HepG2 (cell line): ENCODE data around the gene PRCP. TPM values are rescaled to one million over a fixed set of nuclear protein-coding genes. Genes with fewer than 3 reads are reported as not detected.

ENCODE experiments used
- ATAC-seq: fragments of 200-7000 bp; cut with Tn5 transposase; 3 replicates; pipeline ENCODE4 v1.9.1; 2020; ENCODE audit warnings: mild to moderate bottlenecking, moderate library complexity
- BruUV-seq: library from RNA; stranded (reverse); fragments of 400-500 nt; replicated peaks from 2 replicates; lab custom pipeline; 2021; lab: Mats Ljungman, UMichigan
- CTCF ChIA-PET: fragments of 300-600 bp; formaldehyde crosslinking; extraction: SDS; loops from one replicate; lab custom pipeline; 2021; ENCODE audit warnings: low total read pairs, inconsistent platforms, low intra/inter-chr PET ratio; lab: Yijun Ruan, JAX
- POLR2A ChIA-PET: fragments of 350-600 bp; sonication (Branson Sonifier 250); formaldehyde crosslinking; loops from one replicate; lab custom pipeline; 2020; ENCODE audit warnings: antibody characterized with exemption, inconsistent platforms; lab: Yijun Ruan, JAX
- DNase-seq: peaks from one replicate; pipeline ENCODE4 v3.0.0-alpha.2; 2015; ENCODE audit warnings: low spot score
- FAIRE-seq: peaks from 3 replicates; lab custom pipeline; 2011; peaks lifted over from hg19 to GRCh38; lab: Jason Lieb, UNC
- H2AFZ ChIP-seq: one replicate; pipeline ENCODE4 v1.6.1; 2011; ENCODE audit warnings: low read length, inconsistent platforms
- H3K27ac ChIP-seq: fragments of 300-600 bp; 3 replicates; pipeline ENCODE4 v1.8.0; 2011; ENCODE audit warnings: mixed run types, mild to moderate bottlenecking, mixed read lengths, low read length, inconsistent platforms; ENCODE audit not compliant: insufficient read depth; ENCODE audit errors: extremely low read length
- H3K27me3 ChIP-seq, 2 experiments: fragments of 200-600 bp in 1 of 2; 2 replicates in 1 of 2; 3 replicates in 1 of 2; pipeline versions ENCODE4 v1.6.0 to v1.8.0; 2011; ENCODE audit warnings: low read length in 2 of 2, mild to moderate bottlenecking in 2 of 2, moderate library complexity in 2 of 2, inconsistent platforms in 1 of 2; ENCODE audit not compliant: insufficient read depth in 2 of 2, control insufficient read depth in 1 of 2
- H3K36me3 ChIP-seq, 2 experiments: fragments of 200-600 bp in 1 of 2; replicated peaks in 1 of 2; 2 replicates in 1 of 2; 3 replicates in 1 of 2; pipeline versions ENCODE4 v1.5.1 to v1.8.0; 2011; ENCODE audit warnings: low read length in 2 of 2, inconsistent platforms in 1 of 2; ENCODE audit not compliant: insufficient read depth in 2 of 2, control insufficient read depth in 1 of 2
- H3K4me1 ChIP-seq: 2 replicates; pipeline ENCODE4 v1.5.1; 2012; ENCODE audit warnings: low read length, inconsistent platforms; ENCODE audit not compliant: insufficient read depth
- H3K4me2 ChIP-seq: 2 replicates; pipeline ENCODE4 v1.6.0; 2011; ENCODE audit warnings: low read depth, low read length, inconsistent platforms
- H3K4me3 ChIP-seq, 3 experiments: fragments of 200-600 bp in 1 of 3; sonication (generic), shearing (Covaris generic) in 1 of 3; replicated peaks in 1 of 3; 2 replicates each; pipeline ENCODE4 v1.5.1; 2011 to 2016; ENCODE audit warnings: low read length in 3 of 3, inconsistent platforms in 2 of 3, low read depth in 2 of 3, mild to moderate bottlenecking in 2 of 3, control low read depth in 1 of 3, mixed read lengths in 1 of 3; ENCODE audit not compliant: insufficient read depth in 1 of 3
- H3K79me2 ChIP-seq: one replicate; pipeline ENCODE4 v1.6.1; 2011; ENCODE audit warnings: low read length, inconsistent platforms; ENCODE audit not compliant: insufficient read depth
- H3K9ac ChIP-seq: 2 replicates; pipeline ENCODE4 v1.6.0; 2011; ENCODE audit warnings: mild to moderate bottlenecking, low read depth, low read length, inconsistent platforms; ENCODE audit not compliant: insufficient read depth
- H3K9me3 ChIP-seq: 2 replicates; pipeline ENCODE4 v1.5.1; 2012; ENCODE audit warnings: mild to moderate bottlenecking, low read length
- H4K20me1 ChIP-seq: 2 replicates; pipeline ENCODE4 v1.6.0; 2011; ENCODE audit warnings: inconsistent platforms, mild to moderate bottlenecking, low read length, moderate library complexity; ENCODE audit not compliant: insufficient read depth
- KLF6 ChIP-seq: IDR thresholded peaks from 2 replicates; pipeline ENCODE4 v1.8.0; 2016; ENCODE audit warnings: missing biosample characterization, missing genetic modification reagents
- MED8 ChIP-seq: sonication (generic); formaldehyde crosslinking; IDR thresholded peaks from 2 replicates; pipeline ENCODE4 v1.8.1; 2023; ENCODE audit warnings: mild to moderate bottlenecking, missing genetic modification reagents; ENCODE audit not compliant: insufficient replicate concordance
- MLLT10 ChIP-seq: sonication (generic); formaldehyde crosslinking; IDR thresholded peaks from 2 replicates; pipeline ENCODE4 v1.4.0; 2020; ENCODE audit warnings: missing genetic modification reagents
- ZNF235 ChIP-seq: sonication (generic); formaldehyde crosslinking; IDR thresholded peaks from 2 replicates; pipeline ENCODE4 v1.8.1; 2023; ENCODE audit warnings: mild to moderate bottlenecking, missing genetic modification reagents, borderline replicate concordance
- ZNF629 ChIP-seq: sonication (generic); formaldehyde crosslinking; conservative IDR thresholded peaks from 2 replicates; pipeline ENCODE4 v1.5.0; 2020; ENCODE audit warnings: missing genetic modification reagents
- ZSCAN22 ChIP-seq: sonication (generic); formaldehyde crosslinking; IDR thresholded peaks from 2 replicates; pipeline ENCODE4 v1.4.0; 2020; ENCODE audit warnings: mild to moderate bottlenecking, missing genetic modification reagents
- ZSCAN25 ChIP-seq: sonication (generic); formaldehyde crosslinking; IDR thresholded peaks from 2 replicates; pipeline ENCODE4 v1.8.0; 2022; ENCODE audit warnings: mild to moderate bottlenecking, missing genetic modification reagents
- WGBS: methylation state at CpG from one replicate; pipeline ENCODE4 v1.1.6; 2017; ENCODE audit warnings: low lambda C conversion rate; 5-methylcytosine and 5-hydroxymethylcytosine counted together
- in situ Hi-C: cut with HindIII; loops from 2 replicates; pipeline ENCODE4 v1.10.0; 2017; ENCODE audit warnings: low pct_unique_long_range_greater_than_20kb; ENCODE audit not compliant: extremely low pct_ligation_motif_present
- intact Hi-C: fragments of 100-400 bp; cut with micrococcal nuclease; formaldehyde crosslinking; loops from one replicate; pipeline ENCODE4 v1.10.0; 2022; ENCODE audit not compliant: unreplicated experiment
- polyA plus RNA-seq, 8 experiments: library from polyadenylated mRNA; depleted of rRNA in 3 of 8; stranded (reverse) in 7 of 8; unstranded in 1 of 8; fragments of >200 nt; fragmentation: Illumina TruSeq in 4 of 8; extraction: Trizol in 4 of 8; gene quantifications; 2 replicates each; pipeline versions ENCODE4 v1.2.1 to v1.2.3, GENCODE V29; 2011 to 2016; ENCODE audit warnings: low read depth in 4 of 8, missing spikeins in 1 of 8, mixed read lengths in 1 of 8; ENCODE audit not compliant: insufficient read depth in 1 of 8
- total RNA-seq, 5 experiments: library from RNA; depleted of rRNA; stranded (reverse); fragments of >200 nt; fragmentation: Illumina TruSeq; extraction: Trizol; gene quantifications; 2 replicates each; pipeline ENCODE4 v1.2.3, GENCODE V29; 2016; ENCODE audit warnings: low read depth in 1 of 5
- TF ChIP-seq, protein P1 (sequence below): sonication (generic); formaldehyde crosslinking; IDR thresholded peaks from 2 replicates; pipeline ENCODE4; 2020; ENCODE audit warnings: missing genetic modification reagents, mild to moderate bottlenecking, borderline replicate concordance
- TF ChIP-seq, protein P2 (sequence below): sonication (generic); formaldehyde crosslinking; conservative IDR thresholded peaks from 2 replicates; pipeline ENCODE4 v1.4.0; 2020; ENCODE audit warnings: mild to moderate bottlenecking, missing genetic modification reagents, moderate library complexity

Gene PRCP
- total and polyA plus RNA-seq, 2 of the 13 experiments (the other 11 are each of a cell fraction or from before 2014, with no cell fraction given): 84.2 to 105 TPM

DNA sequence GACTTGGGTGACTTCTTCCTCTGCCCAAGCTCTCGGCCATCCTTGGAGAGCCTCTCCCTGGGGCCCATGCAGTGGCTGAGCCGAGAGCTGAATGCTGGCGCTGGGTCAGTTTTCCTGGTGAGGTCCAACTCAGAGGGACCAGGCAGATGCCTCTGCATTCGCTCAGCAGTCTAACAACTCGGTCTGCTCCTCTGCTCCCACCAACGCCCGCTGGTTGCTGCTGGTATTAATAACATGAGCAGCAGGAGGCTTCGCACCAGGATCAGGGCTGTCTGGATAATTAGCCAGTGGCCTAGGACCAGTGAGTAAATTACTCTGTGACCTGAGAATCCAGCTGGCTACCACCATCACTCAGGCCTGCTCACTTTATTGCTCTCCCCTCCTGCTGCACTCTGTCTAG, 88.9 kb downstream of the PRCP start:
- H3K27ac ChIP-seq: no peak overlapping the region
- DNase-seq: no peak
- no peak for TF ChIP-seq MLLT10
- no peak for TF ChIP-seq ZNF629 (CRISPR knock-in tag)
- TF ChIP-seq MED8 (CRISPR knock-in tag): no peak
- no peak for TF ChIP-seq KLF6 (CRISPR knock-in tag)
- no peak for TF ChIP-seq ZSCAN22 (CRISPR knock-in tag)
- no peak for TF ChIP-seq ZSCAN25
- TF ChIP-seq, protein P1, sequence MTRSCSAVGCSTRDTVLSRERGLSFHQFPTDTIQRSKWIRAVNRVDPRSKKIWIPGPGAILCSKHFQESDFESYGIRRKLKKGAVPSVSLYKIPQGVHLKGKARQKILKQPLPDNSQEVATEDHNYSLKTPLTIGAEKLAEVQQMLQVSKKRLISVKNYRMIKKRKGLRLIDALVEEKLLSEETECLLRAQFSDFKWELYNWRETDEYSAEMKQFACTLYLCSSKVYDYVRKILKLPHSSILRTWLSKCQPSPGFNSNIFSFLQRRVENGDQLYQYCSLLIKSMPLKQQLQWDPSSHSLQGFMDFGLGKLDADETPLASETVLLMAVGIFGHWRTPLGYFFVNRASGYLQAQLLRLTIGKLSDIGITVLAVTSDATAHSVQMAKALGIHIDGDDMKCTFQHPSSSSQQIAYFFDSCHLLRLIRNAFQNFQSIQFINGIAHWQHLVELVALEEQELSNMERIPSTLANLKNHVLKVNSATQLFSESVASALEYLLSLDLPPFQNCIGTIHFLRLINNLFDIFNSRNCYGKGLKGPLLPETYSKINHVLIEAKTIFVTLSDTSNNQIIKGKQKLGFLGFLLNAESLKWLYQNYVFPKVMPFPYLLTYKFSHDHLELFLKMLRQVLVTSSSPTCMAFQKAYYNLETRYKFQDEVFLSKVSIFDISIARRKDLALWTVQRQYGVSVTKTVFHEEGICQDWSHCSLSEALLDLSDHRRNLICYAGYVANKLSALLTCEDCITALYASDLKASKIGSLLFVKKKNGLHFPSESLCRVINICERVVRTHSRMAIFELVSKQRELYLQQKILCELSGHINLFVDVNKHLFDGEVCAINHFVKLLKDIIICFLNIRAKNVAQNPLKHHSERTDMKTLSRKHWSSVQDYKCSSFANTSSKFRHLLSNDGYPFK (CRISPR knock-in tag): no peak
- TF ChIP-seq, protein P2, sequence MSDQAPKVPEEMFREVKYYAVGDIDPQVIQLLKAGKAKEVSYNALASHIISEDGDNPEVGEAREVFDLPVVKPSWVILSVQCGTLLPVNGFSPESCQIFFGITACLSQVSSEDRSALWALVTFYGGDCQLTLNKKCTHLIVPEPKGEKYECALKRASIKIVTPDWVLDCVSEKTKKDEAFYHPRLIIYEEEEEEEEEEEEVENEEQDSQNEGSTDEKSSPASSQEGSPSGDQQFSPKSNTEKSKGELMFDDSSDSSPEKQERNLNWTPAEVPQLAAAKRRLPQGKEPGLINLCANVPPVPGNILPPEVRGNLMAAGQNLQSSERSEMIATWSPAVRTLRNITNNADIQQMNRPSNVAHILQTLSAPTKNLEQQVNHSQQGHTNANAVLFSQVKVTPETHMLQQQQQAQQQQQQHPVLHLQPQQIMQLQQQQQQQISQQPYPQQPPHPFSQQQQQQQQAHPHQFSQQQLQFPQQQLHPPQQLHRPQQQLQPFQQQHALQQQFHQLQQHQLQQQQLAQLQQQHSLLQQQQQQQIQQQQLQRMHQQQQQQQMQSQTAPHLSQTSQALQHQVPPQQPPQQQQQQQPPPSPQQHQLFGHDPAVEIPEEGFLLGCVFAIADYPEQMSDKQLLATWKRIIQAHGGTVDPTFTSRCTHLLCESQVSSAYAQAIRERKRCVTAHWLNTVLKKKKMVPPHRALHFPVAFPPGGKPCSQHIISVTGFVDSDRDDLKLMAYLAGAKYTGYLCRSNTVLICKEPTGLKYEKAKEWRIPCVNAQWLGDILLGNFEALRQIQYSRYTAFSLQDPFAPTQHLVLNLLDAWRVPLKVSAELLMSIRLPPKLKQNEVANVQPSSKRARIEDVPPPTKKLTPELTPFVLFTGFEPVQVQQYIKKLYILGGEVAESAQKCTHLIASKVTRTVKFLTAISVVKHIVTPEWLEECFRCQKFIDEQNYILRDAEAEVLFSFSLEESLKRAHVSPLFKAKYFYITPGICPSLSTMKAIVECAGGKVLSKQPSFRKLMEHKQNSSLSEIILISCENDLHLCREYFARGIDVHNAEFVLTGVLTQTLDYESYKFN (CRISPR knock-in tag): no peak
- TF ChIP-seq ZNF235 (CRISPR knock-in tag): no peak
- H3K27me3 ChIP-seq: no peaks in the 10 kb centered on the region; a peak in 1 of 5 replicates
- intact Hi-C loops (loop anchor here (5.0 kb wide), 1 partner anchor 34 kb away; no protein-coding TSS in a partner anchor), in situ Hi-C loops (no loop called here)
- peak overlapping the region in 1 of 3 experiments; percentile 7; a peak in 2 of 6 replicates for H3K4me3 ChIP-seq
- POLR2A ChIA-PET: interaction anchor here (1.4 kb wide), 1 partner anchor 475 kb away, joined by 3 read pairs; the partner anchor contains the start of gene CCDC90B
- H3K4me2 ChIP-seq: peak overlapping the region; percentile 61
- H4K20me1 ChIP-seq: no peaks in the 10 kb centered on the region
- H3K4me1 ChIP-seq: peaks cover 26% of the 10 kb centered on the region
- no peak overlapping the region for H2AFZ ChIP-seq
- no peaks in the 10 kb centered on the region for H3K36me3 ChIP-seq
- BruUV-seq: no TSS peak
- no peaks in the 10 kb centered on the region for H3K9me3 ChIP-seq
- H3K9ac ChIP-seq: peak overlapping the region; percentile 5; the same call in 1 of the 2 replicates
- peak; percentile 87 for ATAC-seq
- no peak for FAIRE-seq
- H3K79me2 ChIP-seq: no peaks in the 10 kb centered on the region
- CTCF ChIA-PET: no interaction called here
- WGBS: 38% methylated on average over 1 of the region's 8 CpGs
